ENCODE results near the gene PSKH1.

DNA sequence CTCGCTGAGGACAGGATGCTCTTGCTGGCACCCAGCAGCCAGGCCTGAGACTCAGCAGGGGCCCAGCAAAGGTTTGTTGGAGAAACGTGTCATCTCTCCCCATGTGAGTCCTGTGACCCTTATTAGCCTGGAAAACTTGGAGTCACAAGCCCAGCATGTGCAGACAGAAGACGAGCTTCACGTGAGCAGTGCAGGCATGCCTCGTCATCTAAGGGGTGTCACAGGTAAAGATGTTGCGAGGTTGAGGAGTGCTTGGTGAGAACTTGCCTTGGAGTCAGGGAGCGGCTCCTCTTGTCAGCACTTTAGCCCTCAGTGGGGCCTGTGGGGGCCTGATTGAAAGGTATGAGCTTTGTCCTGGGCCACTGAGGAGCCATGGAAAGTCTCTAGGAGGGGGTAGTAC, 40.8 kb downstream of the PSKH1 start:
- no peak for TF ChIP-seq EZH2phosphoT487 (IDR thresholded peaks at IDR 0.05; ENCODE audit: borderline replicate concordance)
- TF ChIP-seq CTCF (conservative IDR thresholded peaks at IDR 0.05; ENCODE audit: low read length) = no peak

Data from Loucy (cell line).